ENCODE measurements around the gene ANAPC10.
"Not testable (repeated sequence)": the region's sequence is repeated elsewhere in the genome, so short reads cannot be mapped to it uniquely, and the experiment has no call there.

Gene ANAPC10

DNA sequence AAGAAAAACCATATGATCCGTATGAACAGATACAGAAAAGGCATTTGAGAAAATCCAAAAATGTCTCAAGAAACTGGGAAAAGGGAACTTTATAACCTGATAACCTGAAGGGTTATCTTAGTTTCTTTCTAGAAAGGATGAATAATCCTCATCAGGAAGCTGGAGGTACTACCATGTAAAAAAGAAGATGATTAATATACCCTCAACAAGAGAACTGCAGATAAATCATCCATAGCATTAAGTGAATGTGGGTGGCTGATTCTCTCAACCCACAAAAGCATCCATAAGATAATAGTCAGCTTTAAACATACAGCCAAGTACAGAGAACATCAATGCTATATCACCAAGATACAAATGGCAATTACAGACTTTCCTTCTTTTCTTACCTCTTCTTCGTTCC lies 26.4 kb downstream of the ANAPC10 start:
- no peak for DNase-seq (ENCODE audit: low read depth in 2 of 2)

DNA sequence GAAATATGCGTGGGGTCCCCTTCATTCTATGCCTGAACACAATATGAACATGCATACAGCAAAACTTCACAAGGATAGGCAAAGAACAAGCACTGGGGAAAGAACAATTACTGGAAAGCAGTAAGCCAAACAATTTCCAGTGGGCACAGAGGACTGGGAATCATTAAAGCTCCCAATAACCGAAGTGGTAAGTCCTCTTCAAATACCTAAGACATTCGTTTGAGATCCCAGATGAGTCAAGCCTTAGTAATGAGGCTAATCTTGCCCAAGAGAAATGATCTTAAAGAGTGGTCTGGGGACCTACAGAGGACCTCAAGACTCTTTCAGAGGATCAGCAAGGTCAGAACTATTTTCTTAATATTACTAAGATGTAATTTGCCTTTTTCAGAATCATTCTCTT lies 28.6 kb downstream of the ANAPC10 start:
- DNase-seq (ENCODE audit: low read depth in 2 of 2): peak in 1 of 2 experiments; percentile 31

DNA sequence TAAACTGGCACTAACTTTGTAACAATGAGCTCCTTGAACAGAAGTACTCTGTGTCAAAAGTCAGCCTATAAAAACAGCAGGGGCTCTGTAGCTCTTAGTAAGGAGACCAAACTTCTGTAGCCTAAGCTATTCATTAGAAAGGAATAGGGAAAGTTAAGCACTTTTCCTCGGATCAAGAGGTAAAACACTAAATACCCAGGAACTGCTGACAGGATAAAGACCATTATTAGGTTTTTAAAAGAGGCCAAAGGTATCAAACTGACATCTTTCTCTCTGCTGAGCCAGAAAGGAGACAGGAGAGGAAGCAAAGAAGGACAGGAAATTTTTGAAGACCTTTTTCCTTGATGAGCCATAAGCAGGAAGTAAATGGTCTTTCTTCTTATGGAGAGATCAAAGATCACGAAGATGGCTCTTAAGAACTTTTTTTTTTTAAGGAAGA lies 31.9 kb downstream of the ANAPC10 start:
- no peak for DNase-seq (ENCODE audit: low read depth in 2 of 2)

DNA sequence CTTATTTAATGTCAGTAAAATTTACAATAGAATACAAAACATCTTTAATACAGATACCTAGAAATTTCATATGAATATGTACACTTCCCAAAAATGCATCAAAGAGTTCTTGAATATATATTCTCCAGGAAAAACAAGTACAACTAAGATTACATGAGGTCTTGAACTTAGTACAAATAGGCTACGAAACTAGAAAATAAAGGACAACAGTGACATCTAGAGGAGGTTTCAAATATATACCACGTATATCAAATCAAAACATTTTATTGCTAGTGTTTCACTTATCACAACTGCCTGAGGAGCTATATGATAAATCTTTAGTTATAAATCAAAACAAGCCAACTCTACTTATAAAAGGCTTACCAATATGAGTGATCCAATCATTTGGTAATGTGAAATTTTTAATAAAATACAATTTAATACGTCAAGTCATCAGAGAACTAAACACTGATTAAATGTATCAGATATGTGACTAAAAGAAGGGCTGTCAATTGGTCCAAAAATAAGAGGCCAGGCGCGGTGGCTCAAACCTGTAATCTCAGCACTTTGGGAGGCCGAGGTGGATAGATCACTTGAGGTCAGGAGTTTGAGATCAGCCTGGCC lies 36.6 kb downstream of the ANAPC10 start:
- peak in 1 of 2 experiments; percentile 42 for DNase-seq (ENCODE audit: low read depth in 2 of 2)

DNA sequence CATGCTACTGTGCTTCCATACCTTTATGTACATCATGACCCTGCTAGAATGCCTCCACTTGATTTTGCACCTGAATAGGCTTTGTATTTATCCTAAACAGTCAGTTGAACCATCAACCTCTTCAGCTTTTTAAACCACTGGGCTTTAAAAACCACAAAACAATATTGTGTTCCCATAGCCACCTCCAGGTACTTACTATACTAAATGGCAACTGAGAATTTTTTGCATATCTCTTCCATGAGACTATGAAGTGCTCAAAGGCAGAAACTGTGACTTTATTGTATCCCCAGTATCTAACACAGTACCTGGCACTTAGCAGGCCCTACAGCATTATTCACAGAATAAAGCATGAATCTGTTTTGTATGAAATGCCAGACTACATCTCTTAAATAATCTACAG lies 39.7 kb downstream of the ANAPC10 start:
- no peak for DNase-seq (ENCODE audit: low read depth in 2 of 2)

DNA sequence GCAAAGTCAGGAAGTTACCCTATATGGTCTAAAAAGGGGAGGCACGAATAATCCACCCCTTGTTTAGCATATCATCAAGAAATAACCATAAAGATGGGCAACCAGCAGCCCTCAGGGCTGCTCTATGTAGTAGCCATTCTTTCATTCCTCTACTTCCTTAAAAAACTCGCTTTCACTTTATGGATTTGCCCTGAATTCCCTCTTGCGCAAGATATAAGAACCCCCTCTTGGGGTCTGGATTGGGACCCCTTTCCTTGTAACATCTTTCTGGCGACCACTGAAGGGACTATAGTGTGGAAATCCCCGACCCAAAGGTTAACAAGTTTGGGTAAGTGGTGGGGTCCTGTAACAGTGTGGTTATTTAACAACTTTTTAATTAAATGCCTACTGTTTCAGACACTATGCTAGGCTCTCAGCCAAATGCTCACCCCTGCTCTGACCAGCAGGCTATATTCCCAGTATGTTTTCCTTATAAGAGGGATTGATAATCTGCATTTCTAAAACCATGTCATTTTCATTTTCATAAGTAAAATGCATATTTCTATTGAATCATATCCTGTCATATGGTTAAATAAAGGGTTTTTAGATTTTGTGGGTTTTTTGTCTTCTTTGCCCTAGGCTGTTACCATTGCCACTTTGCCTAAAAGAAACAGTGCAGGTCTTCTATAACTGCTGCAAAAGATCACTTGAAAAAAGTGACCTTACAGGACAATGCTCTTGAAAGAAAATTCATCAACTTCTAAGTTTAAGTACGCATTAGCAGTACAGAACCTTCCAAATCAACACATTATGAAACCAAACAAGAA lies 41.5 kb downstream of the ANAPC10 start:
- DNase-seq (ENCODE audit: low read depth in 2 of 2): no peak

DNA sequence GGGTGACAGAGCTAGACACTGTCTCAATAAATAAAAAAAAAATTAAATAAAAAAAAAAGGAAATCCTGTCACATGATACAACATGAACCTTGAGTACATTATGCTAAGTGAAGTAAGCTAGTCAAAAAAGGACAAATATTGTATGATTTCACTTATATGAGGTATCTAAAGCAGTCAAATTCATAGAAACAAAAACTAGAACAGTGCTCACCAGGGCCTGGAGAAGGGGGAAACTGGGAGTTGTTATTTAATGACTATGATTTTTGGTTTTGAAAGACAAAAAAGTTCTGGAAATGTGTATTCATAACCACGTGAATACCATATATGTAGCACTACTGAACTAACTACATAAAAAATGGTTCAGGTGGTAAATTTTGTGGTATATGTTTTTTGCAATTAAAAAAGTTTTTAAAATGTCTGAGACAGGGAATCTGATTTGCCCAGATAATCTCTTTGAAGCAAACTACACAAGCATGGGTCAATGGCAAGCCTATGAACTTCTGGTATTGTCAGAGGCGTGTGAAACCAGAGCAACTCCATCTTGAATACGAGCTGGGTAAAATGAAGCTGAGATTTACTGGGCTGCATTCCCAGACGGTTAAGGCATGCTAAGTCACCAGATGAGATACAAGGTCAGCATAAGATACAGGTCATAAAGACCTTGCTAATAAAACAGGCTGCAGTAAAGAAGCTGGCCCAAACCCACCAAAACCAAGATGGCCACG lies 42.3 kb downstream of the ANAPC10 start:
- no peak for DNase-seq (ENCODE audit: low read depth in 2 of 2)

DNA sequence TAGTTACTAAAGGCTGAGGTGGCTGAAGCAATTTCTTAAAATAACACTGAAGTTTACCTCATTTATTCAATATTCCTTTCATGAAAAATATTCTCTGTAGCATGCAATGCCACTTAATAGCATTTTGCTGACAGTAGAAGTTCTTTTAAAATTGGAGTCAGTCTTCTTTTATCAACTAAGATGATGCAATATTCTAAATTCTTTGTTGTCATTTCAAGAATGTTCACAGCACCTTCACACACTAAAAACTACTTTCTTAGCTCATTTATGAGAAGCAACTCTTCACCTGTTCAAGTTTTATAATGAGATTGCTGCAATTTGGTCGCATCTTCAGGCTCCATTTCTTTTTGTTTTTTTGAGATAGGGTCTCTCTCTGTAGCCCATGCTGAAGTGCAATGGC lies 48.8 kb downstream of the ANAPC10 start:
- no peak for DNase-seq (ENCODE audit: low read depth in 2 of 2)

DNA sequence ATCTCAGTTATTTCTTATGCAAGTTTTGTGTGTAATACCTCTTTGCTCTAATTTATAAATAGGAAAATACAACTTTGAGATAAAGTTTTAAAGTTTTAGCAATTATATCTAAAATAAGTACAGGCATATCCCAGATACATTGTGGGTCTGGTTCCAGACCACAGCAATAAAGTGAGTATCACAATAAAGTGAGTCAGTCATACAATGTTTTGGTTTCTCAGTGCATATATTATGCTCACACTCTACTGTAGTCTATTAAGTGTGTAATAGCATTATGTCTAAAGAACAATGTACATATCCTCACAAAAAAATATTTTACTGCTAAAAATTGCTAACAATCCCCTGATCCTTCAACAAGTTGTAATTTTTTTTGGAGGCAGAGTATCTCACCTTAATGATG lies 49.2 kb downstream of the ANAPC10 start:
- DNase-seq (ENCODE audit: low read depth in 2 of 2): no peak

DNA sequence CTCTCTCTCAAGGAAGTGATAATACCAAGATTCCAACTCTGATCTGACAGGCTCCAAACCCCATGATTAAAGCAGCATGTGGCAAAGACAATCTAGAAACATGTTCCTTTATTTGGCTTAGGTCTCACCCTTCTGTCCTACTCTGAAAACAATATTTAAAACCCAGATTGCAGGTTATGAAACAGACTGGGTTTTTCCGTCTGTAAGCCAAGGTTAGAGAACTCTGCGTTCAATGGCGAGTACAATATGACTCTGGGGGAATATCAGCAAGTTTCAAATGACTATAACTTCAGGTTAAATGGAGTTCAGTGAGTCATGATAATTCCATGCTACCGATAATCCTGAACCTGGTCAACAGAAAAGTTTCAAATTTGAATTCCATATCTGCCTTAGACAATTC lies 50.8 kb downstream of the ANAPC10 start:
- no peak for DNase-seq (ENCODE audit: low read depth in 2 of 2)

DNA sequence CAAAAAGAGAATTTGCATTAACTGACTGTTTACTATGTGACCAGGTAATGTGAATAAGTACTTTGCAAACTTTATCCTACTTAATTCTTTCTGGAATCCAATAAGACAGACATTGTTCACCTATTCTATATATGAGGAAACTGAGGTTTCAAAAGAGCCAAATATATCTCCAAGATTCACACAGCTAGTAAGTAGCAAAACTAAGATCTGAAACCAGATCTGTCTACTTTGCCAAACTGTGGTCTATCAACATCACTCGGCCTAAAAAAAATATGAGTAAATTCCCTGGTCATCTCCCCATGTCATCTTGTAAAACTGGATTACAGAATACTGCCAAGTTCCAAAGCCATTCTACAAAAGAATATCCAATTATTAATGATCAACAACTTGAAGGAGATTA lies 52.8 kb downstream of the ANAPC10 start:
- DNase-seq (ENCODE audit: low read depth in 2 of 2): no peak

DNA sequence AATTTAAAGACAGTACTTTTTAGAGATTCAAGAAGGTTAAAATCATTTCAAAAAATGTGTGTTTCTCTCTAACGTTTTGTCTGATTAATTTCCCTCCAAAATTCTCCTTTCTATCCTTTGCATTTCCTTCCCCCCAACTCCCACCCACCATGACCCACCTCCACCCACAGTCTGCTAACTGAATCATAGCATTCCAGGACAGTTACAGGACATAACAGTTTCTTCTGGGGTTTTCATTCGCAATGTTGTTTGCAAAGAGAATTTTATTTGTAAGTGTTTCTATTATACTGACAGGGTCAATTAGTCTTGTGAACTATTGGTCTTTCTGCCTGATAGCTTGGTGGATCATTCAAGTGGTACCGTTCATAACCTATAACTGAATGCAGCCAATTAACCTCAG lies 53.7 kb downstream of the ANAPC10 start:
- no peak for DNase-seq (ENCODE audit: low read depth in 2 of 2)

DNA sequence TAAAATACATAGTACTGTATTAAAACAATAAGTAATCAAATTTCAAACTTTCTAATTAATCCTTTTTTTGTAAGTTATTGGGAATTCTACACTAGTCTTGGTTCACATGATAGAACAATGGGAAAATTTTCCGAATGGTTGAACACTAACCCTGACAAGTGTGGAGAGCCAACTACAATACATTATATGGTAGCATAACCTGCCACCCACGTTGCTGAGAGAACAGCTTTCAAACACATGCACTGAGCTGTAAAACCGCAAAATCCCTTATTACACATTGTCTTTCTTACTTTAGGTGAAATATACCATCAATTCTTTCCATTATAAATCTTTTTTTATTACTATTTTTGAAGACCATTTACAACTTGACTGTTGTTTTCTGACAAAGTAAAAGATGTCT lies 54.7 kb downstream of the ANAPC10 start:
- DNase-seq (ENCODE audit: low read depth in 2 of 2): no peak

DNA sequence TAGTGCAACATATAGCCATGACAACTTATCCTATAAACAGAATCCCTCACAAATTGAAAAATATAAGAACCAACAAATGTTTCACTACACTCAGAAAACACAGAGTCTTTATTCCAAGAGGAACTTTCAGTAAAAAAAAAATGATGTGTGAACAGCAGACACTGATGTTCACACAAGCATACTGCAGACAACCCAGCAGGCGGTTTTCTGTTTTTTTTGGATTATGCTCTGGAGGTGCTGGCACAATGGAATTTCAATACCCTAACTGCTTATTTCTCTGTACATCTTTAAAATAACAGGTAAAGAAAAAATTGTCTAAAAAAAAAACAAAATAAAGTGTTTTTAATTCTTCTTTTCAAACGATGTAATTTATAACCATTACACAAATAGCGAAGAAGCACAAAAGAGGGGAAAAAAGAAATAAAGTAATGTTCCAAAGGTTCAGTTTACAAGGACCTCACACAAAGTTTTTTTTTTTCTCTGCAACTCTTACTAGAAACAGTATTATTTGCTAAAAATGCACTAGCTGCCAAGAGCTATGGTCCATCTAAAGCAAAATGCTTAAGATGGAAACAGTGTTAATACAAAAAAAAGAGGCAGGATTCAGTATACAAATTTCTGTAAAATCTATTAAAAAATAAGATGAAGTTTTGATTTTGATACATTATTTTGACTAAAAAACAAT lies 55.3 kb downstream of the ANAPC10 start:
- no peak for DNase-seq (ENCODE audit: low read depth in 2 of 2)

DNA sequence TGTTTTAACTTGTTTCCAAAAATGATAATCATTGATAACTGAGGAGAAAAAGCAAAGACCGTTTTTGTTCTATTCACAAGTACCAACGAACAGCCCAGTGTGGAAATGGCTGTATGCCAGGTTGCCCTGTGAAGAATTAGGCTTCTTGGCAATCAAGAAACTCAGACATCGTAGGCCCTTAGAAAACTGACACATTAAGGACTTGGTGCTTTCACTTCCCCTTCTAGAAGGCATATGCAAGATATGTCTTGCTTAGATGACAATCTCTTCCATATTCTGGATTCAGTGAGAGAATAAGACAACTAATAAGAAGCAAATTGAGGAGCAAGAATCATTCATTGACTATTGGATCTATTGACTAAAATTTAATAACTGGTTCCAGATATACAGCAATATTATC lies 56.6 kb downstream of the ANAPC10 start:
- no peak for DNase-seq (ENCODE audit: low read depth in 2 of 2)

DNA sequence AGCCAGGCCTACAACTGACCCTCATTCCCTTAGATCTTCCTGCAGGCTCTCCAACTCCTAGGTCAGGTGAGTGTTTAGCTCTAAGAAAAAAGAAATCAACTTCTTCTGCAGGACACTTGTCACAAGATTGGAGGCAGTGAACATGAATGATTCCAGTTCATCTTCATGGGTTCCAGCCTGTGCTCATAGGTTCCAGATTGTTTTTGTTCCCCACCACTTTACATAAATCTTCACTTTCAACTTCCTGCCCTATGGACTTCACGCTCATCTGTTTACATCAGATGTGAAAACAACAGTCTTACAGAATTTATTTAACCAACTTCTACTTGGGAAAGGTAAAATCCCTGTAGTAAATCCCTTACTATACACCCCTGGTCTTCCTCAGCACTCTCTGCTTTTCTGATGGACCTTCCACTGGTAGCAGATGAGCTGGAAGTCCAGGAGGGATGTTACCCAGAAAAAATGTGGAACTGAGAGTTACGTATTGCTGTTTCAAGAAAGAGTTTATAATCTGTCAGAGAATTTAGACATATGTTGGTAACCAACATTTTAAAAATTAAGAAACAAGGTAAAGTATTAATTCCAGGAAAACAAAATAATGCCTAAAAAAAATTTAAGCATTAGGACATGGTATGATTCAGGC lies 62.4 kb downstream of the ANAPC10 start:
- no peak for DNase-seq (ENCODE audit: low read depth in 2 of 2)

DNA sequence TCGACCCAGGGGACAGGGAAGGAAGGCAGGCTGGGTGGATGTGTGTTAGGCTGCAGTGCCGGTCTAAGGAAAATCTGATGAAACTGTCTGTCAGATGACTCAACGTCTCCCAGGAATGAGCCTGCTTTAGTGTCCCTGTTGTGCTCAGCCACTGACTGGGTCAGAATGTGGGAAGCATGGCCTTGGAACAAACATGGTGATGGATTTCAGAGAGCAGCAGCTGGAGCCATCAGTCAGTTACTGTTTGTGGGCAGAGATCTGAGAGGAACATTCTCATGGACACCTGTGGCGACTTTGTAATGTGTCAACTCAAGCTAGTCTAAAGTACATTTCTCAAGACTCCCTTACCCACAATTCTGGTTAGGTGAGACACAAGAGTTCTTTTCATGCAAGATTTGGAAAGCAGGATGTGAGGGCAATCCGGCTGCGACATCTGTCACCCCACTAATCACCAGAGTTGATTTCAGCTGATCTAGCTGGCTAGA lies 63.2 kb downstream of the ANAPC10 start:
- DNase-seq (ENCODE audit: low read depth in 2 of 2): peak; percentile 45 to 49

DNA sequence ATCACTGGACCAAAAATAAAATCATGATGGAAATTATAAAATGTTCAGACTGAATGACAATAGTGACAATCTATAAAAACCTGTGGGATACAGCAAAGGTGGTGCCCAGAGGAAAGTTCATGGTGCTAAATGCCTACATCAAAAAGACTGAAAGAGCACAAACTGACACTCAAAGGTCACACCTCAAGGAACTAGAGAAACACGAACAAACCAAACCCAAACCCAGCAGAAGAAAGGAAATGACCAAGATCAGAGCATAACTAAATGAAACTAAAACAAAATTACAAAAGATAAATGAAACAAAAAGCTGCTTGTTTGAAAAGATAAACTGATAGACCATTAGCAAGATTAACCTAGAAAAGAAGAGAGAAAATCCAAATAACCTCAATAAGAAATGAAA lies 78.7 kb downstream of the ANAPC10 start:
- DNase-seq (ENCODE audit: low read depth in 2 of 2): no peak

DNA sequence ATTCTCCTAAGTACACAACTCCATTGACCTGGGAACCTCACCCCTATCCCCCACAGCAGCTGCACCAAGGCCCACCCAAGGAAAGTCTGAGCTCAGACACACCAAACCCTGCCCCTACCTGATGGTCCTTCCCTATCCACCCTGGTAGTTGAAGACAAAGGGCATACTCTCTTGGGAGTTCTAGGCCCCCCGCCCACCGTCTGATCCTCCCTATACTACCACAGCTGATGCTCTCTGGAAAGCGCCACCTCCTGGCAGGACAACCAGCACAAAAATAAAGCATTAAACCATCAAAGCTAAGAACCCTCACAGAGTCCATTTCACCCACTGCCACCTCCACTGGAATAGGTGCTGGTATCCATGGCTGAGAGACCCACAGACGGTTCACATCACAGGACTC lies 83.6 kb downstream of the ANAPC10 start:
- DNase-seq (ENCODE audit: low read depth in 2 of 2): no peak

DNA sequence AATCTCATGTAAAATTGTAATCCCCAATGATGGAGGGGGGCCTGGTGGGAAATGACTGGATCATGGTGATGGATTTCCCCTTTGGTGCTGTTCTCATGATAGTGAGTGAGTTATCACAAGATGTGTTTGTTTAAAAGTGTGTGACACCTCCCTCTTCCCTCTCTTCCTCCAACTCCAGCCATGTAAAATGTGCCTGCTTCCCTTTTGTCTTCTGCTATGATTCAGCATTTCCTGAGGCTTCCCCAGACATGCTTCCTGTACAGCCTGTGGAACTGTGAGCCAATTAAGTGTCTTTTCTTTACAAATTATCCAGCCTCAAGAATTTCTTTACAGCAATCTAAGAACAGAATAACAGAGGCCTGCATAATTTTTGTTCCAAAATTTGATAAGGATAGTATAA lies 85.2 kb downstream of the ANAPC10 start:
- DNase-seq (ENCODE audit: low read depth in 2 of 2): peak in 1 of 2 experiments; percentile 8

DNA sequence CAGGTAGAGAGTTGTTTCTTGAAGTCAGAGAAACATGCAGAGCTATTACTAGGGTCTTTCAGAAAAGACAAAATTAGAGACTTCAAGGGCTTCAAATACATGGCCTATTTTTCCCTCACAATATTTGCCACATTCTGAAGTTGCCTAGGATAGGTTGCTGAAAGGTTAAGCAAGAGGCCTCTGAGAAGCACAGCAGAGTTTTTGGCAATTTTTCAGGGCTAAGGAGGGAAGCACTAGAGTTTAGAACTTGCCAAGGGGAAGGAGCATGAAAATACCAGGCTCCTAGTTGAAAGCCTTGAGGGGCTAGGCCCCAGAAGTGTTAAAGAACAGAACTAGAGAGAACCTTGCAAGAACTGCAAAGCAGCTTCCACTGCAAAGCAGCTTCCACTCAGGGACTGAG lies 86.4 kb downstream of the ANAPC10 start:
- no peak for DNase-seq (ENCODE audit: low read depth in 2 of 2)

DNA sequence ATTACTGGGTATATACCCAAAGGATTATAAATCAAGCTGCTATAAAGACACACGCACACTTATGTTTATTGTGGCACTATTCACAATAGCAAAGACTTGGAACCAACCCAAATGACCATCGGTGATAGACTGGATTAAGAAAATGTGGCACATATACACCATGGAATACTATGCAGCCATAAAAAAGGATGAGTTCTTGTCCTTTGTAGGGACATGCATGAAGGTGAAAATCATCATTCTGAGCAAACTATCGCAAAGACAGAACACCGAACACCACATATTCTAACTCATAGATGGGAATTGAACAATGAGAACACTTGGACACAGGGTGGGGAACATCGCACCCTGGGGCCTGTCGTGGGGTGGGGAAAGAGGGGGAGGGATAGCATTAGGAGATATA lies 87.7 kb downstream of the ANAPC10 start:
- DNase-seq (ENCODE audit: low read depth in 2 of 2): not testable (repeated sequence)

Data from fibroblast of skin of left quadriceps (primary cell).